ENCODE results near the gene LYSMD2.
"Not testable (repeated sequence)": the region's sequence is repeated elsewhere in the genome, so short reads cannot be mapped to it uniquely, and the experiment has no call there.

The LYSMD2 gene

DNA sequence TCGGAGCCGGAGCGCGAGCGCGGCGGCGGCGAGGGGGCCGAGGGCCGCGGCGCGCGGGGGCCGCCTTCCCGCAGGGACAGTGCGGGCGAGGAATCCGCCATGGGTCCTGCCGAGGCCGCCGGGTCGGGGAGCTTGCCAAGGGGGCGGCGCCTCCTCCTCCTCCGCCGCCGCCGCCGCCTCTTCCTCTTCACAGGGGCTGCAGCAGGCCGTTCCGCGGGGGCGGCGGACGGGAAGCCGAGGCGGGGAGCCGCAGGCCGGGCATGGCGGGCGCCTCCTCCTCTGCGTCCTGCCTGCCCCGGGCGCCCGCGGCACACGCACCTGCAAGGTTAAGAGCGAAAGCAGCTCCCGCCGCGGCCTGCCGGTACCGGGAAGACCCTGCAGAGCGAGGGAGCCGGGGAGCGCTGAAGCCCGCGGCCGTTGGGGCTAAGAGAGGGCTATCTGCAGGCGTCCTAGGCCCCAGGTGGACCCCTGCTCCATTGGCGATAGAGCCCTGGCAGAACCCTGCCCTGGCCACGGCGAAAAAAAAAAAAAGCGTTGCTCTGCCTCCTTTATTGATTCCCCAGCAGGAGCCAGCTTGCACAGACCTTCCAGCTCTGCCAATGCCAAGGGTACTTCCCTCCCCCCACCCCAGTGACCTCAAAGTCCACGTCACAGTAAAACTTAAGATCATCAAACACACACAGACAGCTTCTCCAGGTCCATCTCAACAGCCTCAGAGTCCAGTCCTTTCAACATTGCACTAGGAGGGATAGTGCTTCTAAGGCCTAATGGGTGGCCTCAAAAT is at the start of gene LYSMD2:
Gene LYSMD2 (minus strand): TSS at position 134 of the 784 bp plus-strand sequence. CDS start 33 bp downstream, at position 101.
- Mint-ChIP-seq H3K27me3 (no peaks in the 10 kb centered on the region), H3K4me1 (peaks cover 41% of the 10 kb centered on the region)
- ATAC-seq (ENCODE audit: low read depth), result peak; percentile 60

GRCh38 chr15:51787130-51787529 is 49.7 kb upstream of the LYSMD2 start:
- not testable (repeated sequence) for H3K9me3 Mint-ChIP-seq; H3K4me3 Mint-ChIP-seq; ATAC-seq (ENCODE audit: low read depth); H3K27me3 Mint-ChIP-seq; H3K4me1 Mint-ChIP-seq; H3K27ac Mint-ChIP-seq; DNase-seq (ENCODE audit: low spot score in 2 of 2)
- peaks cover 26% of the 10 kb centered on the region for H3K36me3 Mint-ChIP-seq

More for the DNA sequence above, at the start of gene LYSMD2:
- peaks cover 4% of the 10 kb centered on the region for H3K36me3 Mint-ChIP-seq
- peak in 1 of 2 donors; percentile 40 for DNase-seq (ENCODE audit: low spot score in 2 of 2)
- H3K27ac Mint-ChIP-seq, result peak within 1 kb of the TSS; percentile 92
- H3K9me3 Mint-ChIP-seq, result no peaks in the 10 kb centered on the region
- peak within 1 kb of the TSS; percentile 88 for H3K4me3 Mint-ChIP-seq

- Mint-ChIP-seq H3K36me3 (peaks cover 37% of the 10 kb centered on the region), H3K9me3 (peaks cover 2% of the 10 kb centered on the region)
Observed at GRCh38 chr15:51783967-51784366, 46.5 kb upstream of the LYSMD2 start.

DNA sequence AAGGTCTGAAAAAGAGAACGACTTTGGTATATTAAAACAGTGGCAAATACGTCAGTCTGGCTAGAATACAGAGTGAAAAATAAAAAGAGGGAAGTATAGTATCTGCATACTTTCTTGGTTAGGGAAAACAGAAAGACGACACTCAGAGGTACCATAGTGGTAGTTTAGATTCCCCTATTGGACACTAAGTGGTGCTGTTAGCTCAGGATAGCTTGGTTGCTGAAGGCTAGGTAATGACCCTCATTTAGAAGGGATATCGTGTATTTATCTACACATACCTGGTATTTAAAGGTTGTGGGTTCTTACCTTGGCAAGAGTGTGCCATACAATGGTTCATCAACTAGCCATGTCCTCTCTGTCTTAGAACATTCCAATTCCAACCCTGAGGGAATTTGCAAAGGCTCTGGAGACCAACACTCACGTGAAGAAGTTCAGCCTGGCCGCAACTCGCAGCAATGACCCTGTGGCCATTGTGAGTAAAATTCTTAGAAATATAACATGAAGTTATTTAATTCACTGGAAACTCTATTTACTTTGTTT is 45.0 kb upstream of the LYSMD2 start:
- no peak for DNase-seq (ENCODE audit: low spot score in 2 of 2)
- no peak for ATAC-seq (ENCODE audit: low read depth)
- H3K4me3 Mint-ChIP-seq, result no peak overlapping the region
- peaks cover 30% of the 10 kb centered on the region for H3K36me3 Mint-ChIP-seq
- no peak overlapping the region for H3K27ac Mint-ChIP-seq
- no peaks in the 10 kb centered on the region for H3K4me1 Mint-ChIP-seq
- H3K9me3 Mint-ChIP-seq, result peaks cover 2% of the 10 kb centered on the region
- no peaks in the 10 kb centered on the region for H3K27me3 Mint-ChIP-seq

More at GRCh38 chr15:51783967-51784366, 46.5 kb upstream of the LYSMD2 start:
- DNase-seq (ENCODE audit: low spot score in 2 of 2) (no peak), ATAC-seq (ENCODE audit: low read depth) (no peak)
- no peak overlapping the region for H3K27ac Mint-ChIP-seq
- no peaks in the 10 kb centered on the region for H3K4me1 Mint-ChIP-seq
- no peak overlapping the region for H3K4me3 Mint-ChIP-seq
- no peaks in the 10 kb centered on the region for H3K27me3 Mint-ChIP-seq

DNA sequence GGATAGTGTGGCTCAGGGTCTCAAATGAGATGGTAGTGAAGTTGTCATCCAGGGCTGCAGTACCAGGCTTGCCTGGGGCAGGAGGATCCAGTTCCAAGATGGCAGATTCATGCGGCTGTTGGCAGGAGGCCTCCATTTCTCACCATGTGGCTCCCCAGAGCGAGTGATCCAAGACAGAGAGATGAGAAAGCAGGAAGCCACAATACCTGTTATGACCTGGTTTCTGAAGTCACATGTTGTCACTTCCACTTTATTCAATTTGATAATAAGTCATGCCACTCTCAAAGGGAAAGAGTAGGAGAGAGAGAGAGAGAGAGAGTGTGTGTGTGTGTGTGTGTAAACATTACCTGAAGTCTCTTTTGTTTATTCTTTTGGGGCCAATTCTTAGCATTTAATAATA is 44.1 kb upstream of the LYSMD2 start:
- H3K27me3 Mint-ChIP-seq, result no peaks in the 10 kb centered on the region
- peaks cover 30% of the 10 kb centered on the region for H3K36me3 Mint-ChIP-seq
- DNase-seq (ENCODE audit: low spot score in 2 of 2) (no peak), ATAC-seq (ENCODE audit: low read depth) (no peak)
- H3K9me3 Mint-ChIP-seq, result peaks cover 2% of the 10 kb centered on the region
- peaks cover 3% of the 10 kb centered on the region for H3K4me1 Mint-ChIP-seq
- no peak overlapping the region for H3K27ac Mint-ChIP-seq
- H3K4me3 Mint-ChIP-seq, result no peak overlapping the region

- peaks cover 7% of the 10 kb centered on the region for H3K4me1 Mint-ChIP-seq
- ATAC-seq (ENCODE audit: low read depth) (no peak), DNase-seq (ENCODE audit: low spot score in 2 of 2) (no peak)
- peaks cover 34% of the 10 kb centered on the region for H3K36me3 Mint-ChIP-seq
- peaks cover 2% of the 10 kb centered on the region for H3K9me3 Mint-ChIP-seq
- H3K27ac Mint-ChIP-seq, result no peak overlapping the region
- no peaks in the 10 kb centered on the region for H3K27me3 Mint-ChIP-seq
- H3K4me3 Mint-ChIP-seq, result no peak overlapping the region
Observed at GRCh38 chr15:51780636-51781035, 43.2 kb upstream of the LYSMD2 start.

- Mint-ChIP-seq H3K36me3 (peaks cover 26% of the 10 kb centered on the region), H3K27me3 (no peaks in the 10 kb centered on the region), H3K27ac (no peak overlapping the region), H3K4me3 (no peak overlapping the region), H3K9me3 (peaks cover under 1% of the 10 kb centered on the region), H3K4me1 (peaks cover 7% of the 10 kb centered on the region)
- ATAC-seq (ENCODE audit: low read depth) (peak; percentile 83), DNase-seq (ENCODE audit: low spot score in 2 of 2) (peak; percentile 58 to 59)
Observed at GRCh38 chr15:51776952-51777569, 39.6 kb upstream of the LYSMD2 start.

- Mint-ChIP-seq H3K9me3 (no peaks in the 10 kb centered on the region), H3K36me3 (peaks cover 24% of the 10 kb centered on the region), H3K27me3 (no peaks in the 10 kb centered on the region), H3K4me1 (peaks cover 7% of the 10 kb centered on the region), H3K4me3 (no peak overlapping the region), H3K27ac (peak overlapping the region; percentile 41)
- ATAC-seq (ENCODE audit: low read depth) (peak; percentile 76), DNase-seq (ENCODE audit: low spot score in 2 of 2) (peak; percentile 29 to 57)
Observed at GRCh38 chr15:51775967-51776816, 38.7 kb upstream of the LYSMD2 start.

DNA sequence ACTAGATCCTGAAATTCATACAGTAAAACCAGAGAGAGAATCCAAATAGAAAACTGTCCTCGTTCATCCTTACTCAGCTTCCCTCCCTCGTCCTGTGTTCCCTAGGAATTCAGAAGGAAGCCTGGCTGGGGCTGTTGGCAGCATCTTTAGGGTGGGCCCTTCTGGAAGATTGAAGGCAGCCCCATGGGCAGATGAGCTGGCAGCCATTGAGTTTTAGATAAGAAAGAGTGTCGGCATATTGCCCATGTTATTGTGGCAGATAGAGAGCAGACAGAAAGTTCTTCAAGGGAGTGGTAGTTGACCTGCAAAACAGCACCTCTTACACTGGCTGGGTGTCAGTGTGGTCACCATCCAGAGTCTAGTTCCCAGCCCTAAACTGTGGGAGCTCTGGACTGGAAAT is 37.5 kb upstream of the LYSMD2 start:
- H3K27me3 Mint-ChIP-seq, result no peaks in the 10 kb centered on the region
- ATAC-seq (ENCODE audit: low read depth), result no peak
- H3K9me3 Mint-ChIP-seq, result no peaks in the 10 kb centered on the region
- peaks cover 9% of the 10 kb centered on the region for H3K4me1 Mint-ChIP-seq
- H3K36me3 Mint-ChIP-seq, result peaks cover 27% of the 10 kb centered on the region
- DNase-seq (ENCODE audit: low spot score in 2 of 2), result no peak
- H3K27ac Mint-ChIP-seq, result no peak overlapping the region
- H3K4me3 Mint-ChIP-seq, result no peak overlapping the region

DNA sequence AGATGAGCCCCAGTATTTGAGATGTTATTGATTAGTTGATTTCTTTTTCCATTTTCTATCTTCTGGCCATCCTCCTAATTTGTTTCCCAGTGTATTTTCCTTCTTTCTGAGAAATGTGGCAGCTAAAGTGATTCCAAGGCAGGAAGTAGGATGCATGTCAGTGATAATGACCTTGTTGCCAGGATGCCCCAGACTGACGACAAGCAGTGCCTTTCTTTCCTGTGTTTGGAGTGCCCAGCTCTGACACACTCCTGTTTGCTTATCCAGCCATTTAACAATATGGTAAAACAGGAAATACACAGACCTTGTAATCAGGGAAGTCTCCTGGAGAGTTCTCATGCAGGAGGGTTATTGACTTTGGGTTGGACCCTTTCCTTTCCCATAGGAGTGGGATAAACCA is 34.3 kb upstream of the LYSMD2 start:
- H3K27ac Mint-ChIP-seq, result no peak overlapping the region
- ATAC-seq (ENCODE audit: low read depth) (no peak), DNase-seq (ENCODE audit: low spot score in 2 of 2) (no peak)
- H3K36me3 Mint-ChIP-seq, result peaks cover 34% of the 10 kb centered on the region
- no peaks in the 10 kb centered on the region for H3K27me3 Mint-ChIP-seq
- H3K9me3 Mint-ChIP-seq, result no peaks in the 10 kb centered on the region
- no peak overlapping the region for H3K4me3 Mint-ChIP-seq
- peaks cover 17% of the 10 kb centered on the region for H3K4me1 Mint-ChIP-seq

DNA sequence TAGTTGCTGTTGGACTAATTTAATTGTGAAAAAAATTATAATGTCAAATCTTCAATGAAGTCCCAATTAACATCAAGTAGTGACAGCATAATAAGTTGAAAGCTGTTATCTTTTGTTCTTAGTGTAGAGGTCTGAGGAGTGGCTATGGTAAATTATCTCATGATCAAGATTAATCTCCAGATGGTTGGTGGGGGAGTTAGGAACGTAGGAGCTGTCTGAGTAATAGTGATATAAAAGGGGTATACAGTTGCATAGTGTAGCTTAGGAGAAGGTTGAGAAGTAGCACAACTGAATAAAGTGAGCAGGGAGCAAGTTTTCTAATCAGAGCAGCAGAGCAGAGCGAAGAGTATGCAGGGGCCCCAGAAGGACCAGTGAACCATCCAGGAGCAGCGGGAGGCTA is 33.4 kb upstream of the LYSMD2 start:
- Mint-ChIP-seq H3K27me3 (no peaks in the 10 kb centered on the region), H3K9me3 (no peaks in the 10 kb centered on the region), H3K36me3 (peaks cover 31% of the 10 kb centered on the region), H3K4me1 (peaks cover 12% of the 10 kb centered on the region), H3K4me3 (no peak overlapping the region), H3K27ac (no peak overlapping the region)
- DNase-seq (ENCODE audit: low spot score in 2 of 2), result no peak
- ATAC-seq (ENCODE audit: low read depth), result no peak

DNA sequence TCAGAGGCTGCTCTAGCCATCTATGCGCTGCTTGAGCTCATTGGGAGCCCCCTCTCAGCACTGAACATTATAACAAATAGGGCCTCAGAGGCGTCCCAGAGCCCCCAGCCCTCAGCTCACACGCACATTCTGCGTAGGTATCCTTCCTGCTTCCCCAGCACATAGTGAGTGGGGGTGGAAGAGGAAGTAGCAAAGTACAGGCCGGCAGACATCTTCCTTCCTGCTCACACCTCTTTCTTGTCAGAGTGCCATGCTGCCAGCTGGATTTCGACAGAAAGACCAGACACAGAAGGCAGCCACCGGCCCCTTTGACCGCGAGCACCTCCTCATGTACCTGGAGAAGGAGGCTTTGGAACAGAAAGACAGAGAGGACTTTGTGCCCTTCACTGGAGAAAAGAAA is 30.6 kb upstream of the LYSMD2 start:
- Mint-ChIP-seq H3K27me3 (no peaks in the 10 kb centered on the region), H3K9me3 (no peaks in the 10 kb centered on the region), H3K27ac (peak overlapping the region; percentile 59), H3K4me3 (no peak overlapping the region), H3K4me1 (peaks cover 14% of the 10 kb centered on the region), H3K36me3 (peaks cover 25% of the 10 kb centered on the region)
- ATAC-seq (ENCODE audit: low read depth) (peak; percentile 89), DNase-seq (ENCODE audit: low spot score in 2 of 2) (peak in 1 of 2 donors; percentile 24)

DNA sequence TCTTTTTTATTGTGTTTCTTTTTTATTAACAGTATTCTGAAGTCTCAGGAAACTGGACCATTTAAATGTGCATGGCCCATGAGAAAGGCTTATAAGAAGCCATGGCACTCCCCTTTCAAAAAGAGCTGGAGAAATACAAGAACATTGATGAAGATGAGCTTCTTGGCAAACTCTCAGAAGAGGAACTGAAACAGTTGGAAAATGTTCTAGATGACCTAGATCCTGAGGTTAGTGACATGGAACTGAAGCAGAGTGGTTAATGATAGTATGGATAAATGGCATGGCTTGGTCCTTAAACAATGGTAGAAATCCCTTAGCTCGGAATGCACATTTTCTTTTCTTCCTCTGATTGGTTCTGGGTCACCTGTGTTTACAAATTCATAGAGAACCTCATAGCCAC is 28.9 kb upstream of the LYSMD2 start:
- DNase-seq (ENCODE audit: low spot score in 2 of 2) (no peak), ATAC-seq (ENCODE audit: low read depth) (no peak)
- no peak overlapping the region for H3K4me3 Mint-ChIP-seq
- no peaks in the 10 kb centered on the region for H3K9me3 Mint-ChIP-seq
- H3K4me1 Mint-ChIP-seq, result peaks cover 14% of the 10 kb centered on the region
- peaks cover 18% of the 10 kb centered on the region for H3K36me3 Mint-ChIP-seq
- H3K27me3 Mint-ChIP-seq, result no peaks in the 10 kb centered on the region
- no peak overlapping the region for H3K27ac Mint-ChIP-seq

- Mint-ChIP-seq H3K27me3 (no peaks in the 10 kb centered on the region), H3K27ac (no peak overlapping the region), H3K4me3 (no peak overlapping the region), H3K36me3 (peaks cover 17% of the 10 kb centered on the region), H3K4me1 (peaks cover 15% of the 10 kb centered on the region), H3K9me3 (no peaks in the 10 kb centered on the region)
- DNase-seq (ENCODE audit: low spot score in 2 of 2) (no peak), ATAC-seq (ENCODE audit: low read depth) (no peak)
Observed at GRCh38 chr15:51765751-51766150, 28.3 kb upstream of the LYSMD2 start.

Data from memory B cell (primary cell).